Stimulated activated naive CD4-positive, alpha-beta T cell (primary cell): ENCODE results near the gene CCND1.
A peak's percentile ranks its signal among the peaks of the same experiment; 100 is the strongest.
"Not testable (repeated sequence)": the region's sequence is repeated elsewhere in the genome, so short reads cannot be mapped to it uniquely, and the experiment has no call there.

Source experiments
- DNase-seq, 6 experiments: peaks; one replicate each; lab custom pipeline; 2025; lab: John Stamatoyannopoulos, UW

The CCND1 gene

DNA sequence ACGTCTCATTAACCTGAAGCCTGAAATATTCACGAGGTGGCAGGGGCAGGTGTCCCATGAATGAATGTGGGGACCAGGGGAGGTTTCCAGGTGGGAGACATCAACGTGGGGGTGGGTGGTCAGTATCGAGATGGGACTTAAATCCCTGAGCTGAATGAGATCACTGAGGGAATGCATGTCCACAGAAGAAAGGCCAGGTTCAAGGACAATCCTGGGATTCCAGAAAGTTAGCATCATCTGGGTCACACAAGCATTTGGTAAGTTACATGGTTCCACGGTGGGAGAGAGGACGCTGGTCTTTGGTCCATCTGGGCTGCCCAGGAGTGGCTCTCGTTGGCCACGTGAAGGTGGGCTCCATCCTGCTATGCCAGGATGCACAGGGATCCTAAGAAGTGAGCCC, 22.7 kb upstream of the CCND1 start:
- DNase-seq, result no peak

DNA sequence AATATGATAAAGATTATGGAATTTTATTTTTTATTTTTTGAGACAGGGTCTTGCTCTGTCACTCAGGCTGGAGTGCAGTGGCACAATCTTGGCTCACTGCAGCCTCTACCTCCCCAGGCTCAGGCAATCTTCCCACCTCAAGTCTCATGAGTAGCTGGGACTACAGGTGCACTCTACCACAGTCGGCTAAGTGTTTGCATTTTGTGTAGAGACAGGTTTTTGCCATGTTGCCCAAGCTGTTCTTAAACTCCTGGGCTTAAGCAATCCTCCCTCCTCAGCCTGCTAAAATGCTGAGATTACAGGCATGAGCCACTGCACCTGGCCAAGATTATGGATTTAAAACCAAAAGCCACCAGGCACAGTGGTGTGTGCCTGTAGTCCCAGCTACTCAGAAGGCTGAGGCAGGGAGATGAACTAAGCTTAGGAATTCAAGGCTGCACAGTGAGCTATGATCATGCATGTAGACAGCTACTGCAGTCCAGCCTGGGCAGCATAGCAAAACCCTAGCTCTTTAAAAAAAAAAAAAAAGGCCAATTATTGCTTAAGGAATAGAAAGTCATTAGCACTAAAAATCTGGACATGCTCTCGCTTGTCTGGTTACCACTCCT, 20.2 kb upstream of the CCND1 start:
- DNase-seq, result no peak

DNA sequence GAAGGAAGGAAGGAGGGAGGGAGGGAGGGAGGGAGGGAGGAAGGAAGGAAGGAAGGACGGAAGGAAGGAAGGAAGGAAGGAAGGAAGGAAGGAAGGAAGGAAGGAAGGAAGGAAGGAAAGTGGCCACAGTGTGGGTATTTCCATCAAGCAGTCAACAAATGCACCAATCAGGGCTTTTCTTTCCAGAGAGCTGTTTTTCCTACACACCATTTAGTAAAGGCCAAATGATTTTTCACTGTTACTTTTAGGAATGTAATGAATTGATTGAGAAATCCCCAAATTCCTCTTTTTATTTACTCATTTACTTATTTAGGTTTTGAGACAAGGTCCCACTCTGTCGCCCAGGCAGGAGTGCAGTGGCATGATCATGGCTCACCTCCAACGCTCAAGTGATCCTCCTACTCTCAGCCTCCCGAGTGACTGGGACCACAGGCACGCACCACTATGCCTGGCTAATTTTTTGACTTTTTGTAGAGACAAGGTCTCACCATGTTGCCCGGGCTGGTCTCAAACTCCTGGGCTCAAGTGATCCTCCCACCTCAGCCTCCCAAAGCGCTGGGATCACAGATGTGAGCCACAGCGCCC, 18.8 kb upstream of the CCND1 start:
- not testable (repeated sequence) for DNase-seq

DNA sequence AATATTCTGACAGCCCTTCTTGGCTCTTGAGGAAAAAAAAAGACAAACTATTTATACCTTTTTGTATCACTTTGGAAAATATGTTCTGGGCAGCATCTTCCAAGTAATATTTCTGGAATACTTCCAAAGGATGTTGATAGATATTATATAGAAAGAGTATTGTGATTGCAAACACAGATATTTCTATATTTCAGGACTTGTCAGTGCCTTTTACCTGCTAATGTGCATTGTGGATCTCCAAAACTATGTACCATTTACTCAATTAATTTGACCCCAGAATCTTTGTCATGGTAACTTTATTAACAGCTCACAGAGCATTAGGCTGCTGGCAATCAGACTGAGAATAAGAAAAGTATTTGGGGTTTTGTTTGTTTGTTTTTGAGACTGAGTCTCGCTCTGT, 16.7 kb upstream of the CCND1 start:
- no peak for DNase-seq

DNA sequence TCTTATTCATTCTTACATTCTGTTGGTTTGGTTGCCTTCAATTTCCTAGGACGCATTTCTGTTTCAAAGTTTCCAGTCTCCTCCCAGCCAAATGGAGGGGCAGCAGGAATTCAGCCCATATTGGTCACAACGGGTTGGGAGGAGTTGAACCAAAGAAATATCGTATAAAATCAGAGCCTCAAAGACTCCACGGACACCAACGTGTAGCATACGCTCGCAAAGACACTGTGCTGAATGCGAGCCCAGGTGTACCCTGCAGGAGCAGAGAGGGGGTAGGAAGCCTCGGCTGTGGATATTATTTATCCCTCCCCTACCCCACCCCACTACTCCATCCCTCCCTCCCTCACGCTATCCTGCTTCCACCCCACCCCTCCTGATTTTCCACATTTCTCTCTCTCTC, 15.5 kb upstream of the CCND1 start:
- no peak for DNase-seq

DNA sequence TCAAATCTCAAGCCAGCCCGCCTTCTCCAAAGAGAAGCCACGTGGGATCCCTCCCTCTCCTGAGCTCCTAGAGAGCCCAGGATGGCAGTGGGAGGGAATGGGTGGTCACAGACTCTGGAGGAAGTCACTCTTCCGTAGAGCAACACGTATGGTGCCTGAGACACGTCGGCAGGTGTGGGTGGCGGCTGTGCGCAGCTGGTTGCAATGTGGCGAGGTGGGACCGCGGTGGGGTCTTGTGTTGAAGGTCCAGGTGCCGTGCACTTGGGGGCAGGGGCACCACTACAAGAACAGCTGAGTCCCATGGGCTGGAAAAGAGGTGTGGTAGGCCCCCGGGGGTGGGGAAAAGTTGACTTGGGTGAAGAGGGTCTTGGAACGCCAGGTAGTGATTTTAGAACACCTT, 13.4 kb upstream of the CCND1 start:
- no peak for DNase-seq

DNA sequence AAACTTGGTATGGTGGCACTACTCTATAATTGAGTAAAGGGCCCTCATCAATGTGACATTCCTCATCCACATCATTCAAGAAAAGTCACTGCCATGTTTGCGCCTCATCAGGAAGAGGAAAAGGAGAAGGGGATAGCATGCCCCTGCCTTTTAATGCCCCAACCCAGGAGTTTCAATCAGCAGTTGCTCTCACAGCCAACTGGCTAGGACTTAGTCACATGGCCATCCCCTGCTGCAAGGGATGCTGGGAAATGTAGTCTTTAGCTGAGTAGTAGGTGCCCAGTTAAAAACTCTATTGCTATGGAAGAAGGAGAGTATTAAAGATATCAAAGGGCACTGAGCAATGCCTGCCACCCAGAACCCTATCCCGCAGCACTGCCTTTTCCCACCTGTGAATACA, 10.9 kb upstream of the CCND1 start:
- DNase-seq, result no peak

DNA sequence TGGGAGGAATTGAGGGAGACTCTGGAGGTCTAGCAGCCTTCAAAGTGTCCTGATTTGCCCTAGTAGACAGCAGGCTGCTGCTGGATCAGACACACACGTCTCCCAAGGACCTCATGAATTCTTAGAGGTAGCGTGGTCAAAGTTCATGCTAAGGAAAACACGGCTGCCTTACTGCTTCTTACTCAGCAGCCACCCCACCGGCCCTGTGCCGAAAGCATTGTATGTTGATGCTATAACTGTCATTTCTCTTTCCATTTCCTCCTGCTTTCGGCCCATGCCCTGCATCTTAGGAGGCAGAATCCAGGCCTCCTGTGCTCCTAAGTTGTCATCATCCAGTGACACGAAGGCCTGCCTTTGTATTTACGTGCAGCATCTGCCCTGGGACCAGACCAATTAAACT, 10.5 kb upstream of the CCND1 start:
- no peak for DNase-seq

DNA sequence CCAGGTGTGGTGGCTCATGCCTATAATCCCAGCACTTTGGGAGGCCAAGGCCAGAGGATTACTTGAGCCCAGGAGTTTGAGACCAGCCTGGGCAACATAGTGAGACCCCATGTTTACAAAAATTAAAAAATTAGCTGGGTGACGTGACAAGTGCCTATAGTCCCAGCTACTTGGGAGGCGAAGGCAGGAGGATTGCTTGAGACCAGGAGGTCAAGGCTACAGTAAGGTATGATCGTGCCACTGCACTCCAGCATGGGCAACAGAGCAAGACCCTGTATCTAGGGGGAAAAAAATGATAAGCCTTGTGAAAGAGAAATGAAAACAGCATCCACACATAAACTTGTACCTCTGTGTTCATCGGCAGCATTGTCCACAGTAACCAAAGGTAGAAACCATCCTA, 8.1 kb upstream of the CCND1 start:
- DNase-seq, result no peak

DNA sequence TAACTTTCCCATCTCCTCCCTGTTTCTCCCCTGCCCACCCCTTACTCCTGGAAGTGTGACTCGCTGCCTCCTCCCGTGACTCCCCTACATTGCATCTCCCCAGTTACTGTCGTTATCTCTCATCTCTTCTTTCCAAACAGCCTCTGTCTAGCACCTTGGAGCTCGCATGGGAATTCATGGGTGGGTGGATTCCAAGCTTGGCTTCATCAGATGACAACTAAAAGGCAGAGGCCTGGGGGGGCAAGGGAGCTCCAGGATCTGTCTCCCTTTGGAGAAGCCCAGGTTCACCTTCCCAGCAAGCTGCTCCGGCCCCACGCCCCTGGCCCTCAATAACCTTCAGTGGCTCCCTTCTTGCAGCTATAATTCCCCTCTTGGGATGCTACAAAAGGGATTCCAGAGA, 6.9 kb upstream of the CCND1 start:
- no peak for DNase-seq

DNA sequence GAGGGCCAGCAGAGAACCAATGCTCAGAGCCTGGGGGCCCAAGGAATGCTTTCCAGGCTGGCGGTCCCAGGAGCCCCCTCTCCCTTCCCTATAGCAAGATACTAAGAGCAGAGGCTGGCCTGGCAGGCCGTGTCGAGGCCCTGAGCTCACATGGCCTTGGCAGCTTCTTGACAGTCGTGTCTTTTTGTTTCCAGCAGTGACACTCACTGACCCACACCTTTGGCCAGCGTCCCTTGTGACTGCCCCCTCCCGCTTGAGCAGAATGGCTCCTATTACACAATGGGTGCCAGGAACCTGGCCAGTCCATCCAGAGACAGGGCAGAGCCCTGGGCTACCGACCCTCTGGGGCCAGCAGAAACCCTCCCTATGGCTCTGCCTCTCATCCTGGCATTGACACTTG, 6.4 kb upstream of the CCND1 start:
- DNase-seq, result no peak

DNA sequence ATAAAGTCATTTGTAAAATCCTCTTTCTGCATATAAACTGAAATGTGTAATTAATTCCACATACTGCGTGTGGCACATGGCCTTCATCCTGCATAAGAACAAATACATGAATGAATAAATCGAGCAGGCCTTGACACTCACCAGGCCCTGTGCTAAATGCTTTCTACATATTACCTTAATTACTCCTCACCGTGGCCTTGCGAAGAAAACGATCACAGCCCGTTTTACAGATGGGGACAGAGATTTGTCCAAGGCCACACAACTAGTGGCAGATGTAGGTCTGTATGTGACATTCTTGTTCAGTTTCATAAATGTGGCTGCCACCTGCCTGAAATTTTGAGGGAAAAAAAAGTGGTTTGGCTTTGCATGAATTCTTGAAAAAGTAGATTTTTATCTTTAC, 5.8 kb upstream of the CCND1 start:
- DNase-seq, result no peak

DNA sequence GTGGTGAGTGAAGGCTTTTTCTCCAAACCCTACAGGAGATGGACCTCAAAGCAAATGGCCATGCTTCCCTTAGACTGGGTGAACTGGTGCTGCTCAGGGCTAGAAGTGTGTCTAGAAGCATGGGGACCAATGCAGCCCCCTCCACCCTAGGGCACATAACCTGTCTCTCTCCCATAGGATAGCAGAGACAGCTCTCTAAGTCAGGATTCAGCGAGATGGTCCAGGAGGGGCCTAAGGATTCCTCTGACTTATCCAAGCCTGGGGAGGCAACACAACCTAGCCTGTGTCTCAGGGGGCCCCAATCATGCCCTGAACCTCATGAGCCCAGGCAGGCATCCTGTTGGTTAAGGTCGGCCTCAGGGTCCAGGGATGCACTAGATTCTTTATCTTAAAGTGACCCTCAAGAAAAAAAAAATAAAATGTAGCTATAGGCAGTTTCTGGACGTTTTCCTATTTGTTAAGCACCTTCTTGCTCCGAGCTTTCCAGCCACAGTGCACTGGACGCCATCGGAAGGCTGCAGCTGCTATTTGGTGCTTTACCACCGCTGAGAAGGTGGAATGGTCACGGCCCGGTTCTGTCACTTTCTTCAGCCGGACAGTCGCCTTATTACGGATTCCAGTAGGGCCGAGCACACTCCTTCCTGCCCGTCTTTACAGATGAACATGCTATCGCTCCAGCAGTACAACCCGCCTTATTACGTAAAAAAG, 5.0 kb upstream of the CCND1 start:
- DNase-seq, result no peak

DNA sequence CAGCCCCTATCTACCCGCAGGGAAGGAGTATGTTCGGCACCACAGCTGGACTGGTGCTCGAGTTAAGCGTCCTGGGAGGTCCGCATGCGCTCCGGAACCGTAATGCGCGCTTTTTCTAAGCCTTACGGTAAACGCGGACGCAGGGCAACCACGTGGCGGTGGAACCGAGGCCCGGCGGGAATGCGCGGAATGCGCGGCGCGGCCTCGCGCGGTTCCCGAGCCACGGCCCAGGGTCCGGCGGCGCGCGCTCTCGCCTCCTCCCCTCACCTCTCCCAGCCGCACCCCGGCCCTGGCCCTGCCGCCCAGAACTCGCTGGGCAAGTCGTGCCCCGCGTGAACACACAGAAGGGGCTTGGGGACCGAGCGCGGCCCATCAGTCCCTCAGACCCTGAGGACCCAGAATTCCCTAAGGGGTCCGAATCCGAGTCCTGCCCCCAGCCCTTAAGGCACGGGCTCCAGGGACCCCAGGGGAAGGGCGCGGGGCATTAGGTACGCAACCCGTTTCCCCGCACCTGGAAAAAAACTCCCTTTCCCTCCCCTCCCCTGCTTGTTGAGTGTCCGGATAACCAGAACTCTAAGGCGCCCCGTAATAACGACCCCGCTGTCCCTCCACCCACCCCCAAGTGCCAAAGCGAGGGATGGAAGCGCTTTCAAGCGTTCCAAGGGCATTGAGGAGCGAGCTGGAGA, 4.3 kb upstream of the CCND1 start:
- no peak for DNase-seq

DNA sequence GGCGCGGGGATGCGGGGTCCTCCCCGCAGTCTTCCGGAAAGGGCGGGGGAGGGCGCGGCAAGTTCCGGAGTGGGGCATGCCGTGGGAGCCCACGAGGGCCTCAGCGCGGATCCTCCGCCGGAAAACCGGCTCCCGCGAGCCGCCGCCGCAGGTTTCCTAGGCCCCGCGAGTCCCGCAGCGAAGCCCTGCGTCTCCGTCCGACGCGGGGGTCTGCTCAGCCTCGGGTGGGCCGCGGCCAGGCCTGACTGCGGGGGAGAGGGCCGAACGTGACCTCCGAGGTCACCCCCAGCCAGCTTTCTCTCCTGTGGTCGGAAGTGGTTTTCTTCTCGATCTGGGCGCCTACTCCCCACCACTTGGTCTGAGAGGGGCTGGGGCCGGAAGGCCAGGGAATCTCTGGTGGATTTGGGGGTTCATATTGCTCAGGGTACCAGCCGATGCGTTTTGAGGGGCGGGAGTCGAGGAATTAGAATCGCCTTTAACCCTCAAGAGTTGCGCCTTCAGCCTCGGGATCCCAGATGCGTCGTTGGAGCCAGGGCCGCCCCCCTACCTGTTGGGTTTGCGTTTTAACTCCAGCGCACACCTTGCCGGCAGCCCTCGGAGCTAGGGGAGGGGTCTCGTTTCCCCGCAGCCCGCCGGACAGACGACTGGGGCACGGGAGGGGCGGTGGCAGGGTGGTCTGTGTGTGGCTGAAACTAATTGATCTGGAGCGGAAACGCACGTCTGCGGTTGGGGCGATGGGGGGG, 3.6 kb upstream of the CCND1 start:
- DNase-seq, result peak in 1 of 6 experiments; percentile 18

DNA sequence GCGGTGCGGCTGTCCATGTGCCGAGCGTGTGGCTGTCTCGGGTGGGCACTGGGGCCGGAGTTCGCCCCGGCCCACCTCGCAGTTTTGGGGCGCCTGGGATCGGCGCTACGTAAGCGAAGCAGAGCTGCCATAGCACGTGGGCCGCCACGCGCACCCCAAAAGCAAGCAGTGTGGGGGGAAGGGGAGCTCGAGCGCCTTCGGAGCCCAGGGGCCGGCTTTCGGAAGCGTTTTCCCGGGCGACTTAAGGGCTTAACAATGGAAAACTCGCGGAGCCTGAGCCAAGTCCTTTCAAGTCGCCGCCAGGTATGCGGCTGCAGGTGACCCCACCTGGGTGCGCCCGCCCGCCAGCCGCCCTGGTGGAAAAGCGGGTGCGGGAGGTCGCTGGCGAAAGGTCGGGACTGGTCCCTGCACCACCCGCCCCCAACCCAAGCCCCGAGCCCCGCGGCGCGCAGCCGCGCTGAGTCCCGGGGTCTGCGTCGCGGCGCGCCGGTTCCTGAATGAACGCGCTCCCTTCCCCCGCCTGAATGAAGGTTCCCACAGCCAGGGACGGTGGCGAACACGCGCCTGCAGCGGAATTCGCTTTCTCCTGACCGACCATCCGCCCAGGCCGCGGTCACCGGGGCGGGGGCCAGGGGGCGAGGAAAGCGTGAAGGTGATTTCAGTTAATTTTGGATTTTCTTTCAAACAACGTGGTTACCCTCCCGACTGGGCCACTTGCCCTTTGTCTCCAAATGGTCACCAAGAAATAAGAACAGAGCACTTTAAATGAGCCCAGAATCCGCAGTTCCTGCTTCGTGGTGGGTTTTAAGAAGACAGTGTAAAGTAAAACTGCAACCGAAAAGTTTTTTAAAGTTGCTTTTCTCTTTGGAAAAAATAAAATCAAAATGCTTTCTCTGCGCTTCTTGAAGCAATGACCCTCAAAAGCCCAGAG, 2.8 kb upstream of the CCND1 start:
- DNase-seq, result no peak

DNA sequence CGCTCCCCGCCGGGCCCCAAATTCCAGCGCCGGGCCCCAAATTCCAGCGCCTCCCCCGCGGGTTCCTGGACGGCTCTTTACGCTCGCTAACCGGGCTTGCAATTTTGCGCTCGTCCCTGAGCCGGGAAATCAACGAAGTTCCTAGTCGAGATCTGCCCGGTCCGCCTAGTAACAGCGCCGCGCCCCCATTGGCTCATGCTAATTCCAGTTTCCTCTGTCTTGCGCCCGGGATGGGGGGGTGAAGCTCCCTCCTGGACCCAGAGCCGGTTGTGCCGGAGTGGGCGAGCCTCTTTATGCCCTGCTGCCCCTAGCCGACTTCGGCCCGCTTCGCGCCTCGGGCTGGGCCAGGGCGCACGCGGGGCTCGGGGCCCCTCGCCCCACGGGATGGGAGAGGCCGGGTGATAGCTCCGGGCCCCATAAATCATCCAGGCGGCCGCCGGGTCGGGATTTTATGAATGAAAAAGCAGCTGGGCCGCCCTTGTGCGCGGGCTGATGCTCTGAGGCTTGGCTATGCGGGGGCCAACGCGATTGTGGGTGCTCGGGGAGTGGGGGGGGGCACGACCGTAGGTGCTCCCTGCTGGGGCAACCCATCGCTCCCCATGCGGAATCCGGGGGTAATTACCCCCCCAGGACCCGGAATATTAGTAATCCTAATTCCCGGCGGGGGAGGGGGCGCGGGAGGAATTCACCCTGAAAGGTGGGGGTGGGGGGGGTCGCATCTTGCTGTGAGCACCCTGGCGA, 1.8 kb upstream of the CCND1 start:
- peak in 3 of 6 experiments; percentile 9 to 19 (median 17) for DNase-seq

DNA sequence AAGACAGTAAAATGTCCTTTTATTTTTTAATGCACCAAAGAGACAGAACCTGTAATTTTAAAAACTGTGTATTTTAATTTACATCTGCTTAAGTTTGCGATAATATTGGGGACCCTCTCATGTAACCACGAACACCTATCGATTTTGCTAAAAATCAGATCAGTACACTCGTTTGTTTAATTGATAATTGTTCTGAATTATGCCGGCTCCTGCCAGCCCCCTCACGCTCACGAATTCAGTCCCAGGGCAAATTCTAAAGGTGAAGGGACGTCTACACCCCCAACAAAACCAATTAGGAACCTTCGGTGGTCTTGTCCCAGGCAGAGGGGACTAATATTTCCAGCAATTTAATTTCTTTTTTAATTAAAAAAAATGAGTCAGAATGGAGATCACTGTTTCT, 1.1 kb upstream of the CCND1 start:
- no peak for DNase-seq

DNA sequence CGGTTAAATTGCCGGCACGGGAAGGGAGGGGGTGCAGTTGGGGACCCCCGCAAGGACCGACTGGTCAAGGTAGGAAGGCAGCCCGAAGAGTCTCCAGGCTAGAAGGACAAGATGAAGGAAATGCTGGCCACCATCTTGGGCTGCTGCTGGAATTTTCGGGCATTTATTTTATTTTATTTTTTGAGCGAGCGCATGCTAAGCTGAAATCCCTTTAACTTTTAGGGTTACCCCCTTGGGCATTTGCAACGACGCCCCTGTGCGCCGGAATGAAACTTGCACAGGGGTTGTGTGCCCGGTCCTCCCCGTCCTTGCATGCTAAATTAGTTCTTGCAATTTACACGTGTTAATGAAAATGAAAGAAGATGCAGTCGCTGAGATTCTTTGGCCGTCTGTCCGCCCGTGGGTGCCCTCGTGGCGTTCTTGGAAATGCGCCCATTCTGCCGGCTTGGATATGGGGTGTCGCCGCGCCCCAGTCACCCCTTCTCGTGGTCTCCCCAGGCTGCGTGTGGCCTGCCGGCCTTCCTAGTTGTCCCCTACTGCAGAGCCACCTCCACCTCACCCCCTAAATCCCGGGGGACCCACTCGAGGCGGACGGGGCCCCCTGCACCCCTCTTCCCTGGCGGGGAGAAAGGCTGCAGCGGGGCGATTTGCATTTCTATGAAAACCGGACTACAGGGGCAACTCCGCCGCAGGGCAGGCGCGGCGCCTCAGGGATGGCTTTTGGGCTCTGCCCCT, 529 bp upstream of the CCND1 start:
- peak in 3 of 6 experiments; percentile 10 to 37 (median 13) for DNase-seq
